Measurements from ENCODE around the gene GRPEL2. TPM values are rescaled to one million over a fixed set of nuclear protein-coding genes. Genes with fewer than 3 reads are reported as not detected.

GRPEL2 gene
- total RNA-seq, 1 experiment from 2014 or later, result 47.3 TPM

DNA sequence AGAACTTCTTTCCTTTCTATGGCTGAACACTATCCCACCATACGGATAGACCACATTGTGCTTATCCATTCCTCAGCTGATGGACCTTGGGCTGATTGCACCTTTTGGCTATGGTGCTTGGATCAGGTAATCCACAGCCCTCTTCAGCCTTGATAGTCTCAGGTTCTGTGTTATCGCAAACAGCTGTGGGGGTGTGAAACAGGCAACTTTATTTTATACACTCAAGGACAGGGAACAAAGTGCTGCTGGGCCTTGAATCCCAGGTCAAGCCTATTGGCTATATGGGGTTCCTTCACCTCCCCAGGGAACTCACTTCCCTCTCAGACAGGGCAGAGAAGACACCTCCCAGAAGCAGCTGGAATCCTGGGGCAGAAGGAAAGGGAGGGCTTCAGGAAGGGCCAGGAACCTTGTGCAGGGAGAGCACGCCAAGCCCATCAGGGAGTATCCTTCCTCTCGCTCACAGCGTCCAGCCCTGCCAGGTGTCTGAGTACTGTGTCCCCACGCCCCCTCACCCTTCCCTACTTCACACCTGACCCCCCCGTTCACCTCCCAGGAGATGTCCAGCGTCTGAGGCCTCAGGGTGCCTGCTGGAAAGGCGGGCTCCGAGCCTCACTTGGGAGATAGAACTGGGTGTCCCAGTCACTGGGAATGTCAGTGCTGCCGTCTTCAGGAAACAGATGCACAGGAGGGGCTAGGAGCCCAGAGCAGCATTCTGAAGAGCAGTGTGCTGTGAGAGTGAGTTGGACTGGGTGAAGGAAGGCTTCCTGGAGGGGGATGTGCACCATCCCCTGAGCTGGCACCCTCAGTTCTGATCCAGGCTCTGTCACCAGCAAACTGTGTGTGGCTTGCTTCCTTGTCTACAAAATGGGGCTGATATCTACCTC is 40.9 kb upstream of the GRPEL2 start:
- H3K27me3 Mint-ChIP-seq (ENCODE audit: low read depth), result no peaks in the 10 kb centered on the region
- Histone ChIP-seq H2BK120ac (ENCODE audit: low read depth, low read length, poor library complexity, severe bottlenecking) (no peak overlapping the region), H2AK5ac (ENCODE audit: insufficient read length, low read length) (no peak overlapping the region), H3K18ac (ENCODE audit: insufficient read length, low read depth, low read length) (no peak overlapping the region), H3K14ac (ENCODE audit: insufficient read depth, low read length) (no peak overlapping the region), H3K9me3 (ENCODE audit: control insufficient read depth, low read depth, low read length) (no peaks in the 10 kb centered on the region), H2BK5ac (ENCODE audit: insufficient read length, low read length) (no peak overlapping the region), H4K8ac (replicated peaks; ENCODE audit: insufficient read length, low read depth, low read length) (no peak overlapping the region), H2BK15ac (ENCODE audit: low read depth, low read length) (no peak overlapping the region), H2BK20ac (ENCODE audit: low read depth, low read length, poor library complexity, severe bottlenecking) (no peak overlapping the region), H3K27me3 (ENCODE audit: insufficient read depth, low read length) (no peaks in the 10 kb centered on the region), H3K27ac (ENCODE audit: insufficient read length, low read depth, low read length) (no peak overlapping the region), H4K91ac (ENCODE audit: insufficient read length, low read depth, low read length) (no peak overlapping the region), H4K20me1 (ENCODE audit: control insufficient read depth, insufficient read depth, insufficient read length) (no peaks in the 10 kb centered on the region), H3K79me2 (ENCODE audit: insufficient read depth, low read length) (no peaks in the 10 kb centered on the region), H3K23ac (ENCODE audit: insufficient read length, low read depth, low read length) (no peak overlapping the region), H2AFZ (ENCODE audit: low read length) (no peak overlapping the region), H2BK12ac (ENCODE audit: insufficient read length, low read depth, low read length) (no peak overlapping the region), H3K9ac (ENCODE audit: extremely low read depth, insufficient read length, low read length) (no peak overlapping the region), H3K4me2 (ENCODE audit: insufficient read depth, insufficient read length, low read length) (no peak overlapping the region), H3K79me1 (ENCODE audit: insufficient read depth, low read depth, low read length, poor library complexity, severe bottlenecking) (no peaks in the 10 kb centered on the region), H3K23me2 (ENCODE audit: insufficient read length, low read depth, low read length, poor library complexity, severe bottlenecking) (no peaks in the 10 kb centered on the region), H3K4me1 (ENCODE audit: insufficient read depth, low read length) (no peaks in the 10 kb centered on the region), H4K5ac (ENCODE audit: insufficient read length, low read depth, low read length) (no peak overlapping the region), H3T11ph (ENCODE audit: low read length) (no peak overlapping the region), H3K4ac (ENCODE audit: low read depth, low read length) (no peak overlapping the region), H3K56ac (ENCODE audit: insufficient read length, low read depth, low read length) (no peak overlapping the region)
- no peaks in the 10 kb centered on the region for H3K36me3 Mint-ChIP-seq (ENCODE audit: insufficient read depth in 1 of 3, low read depth in 3 of 3)
- no peak overlapping the region for H3K4me3 Mint-ChIP-seq
- no peak for DNase-seq
- H3K9me3 Mint-ChIP-seq, result no peaks in the 10 kb centered on the region
- peak overlapping the region in 1 of 3 experiments; percentile 70; a peak in 2 of 7 replicates for H3K27ac Mint-ChIP-seq
- H3K4me1 Mint-ChIP-seq, result no peaks in the 10 kb centered on the region
- WGBS (ENCODE audit: extremely low coverage, insufficient read length, low lambda C conversion rate), result no CpG with 5 or more reads among the region's 11 CpGs
- TF ChIP-seq, protein P1, sequence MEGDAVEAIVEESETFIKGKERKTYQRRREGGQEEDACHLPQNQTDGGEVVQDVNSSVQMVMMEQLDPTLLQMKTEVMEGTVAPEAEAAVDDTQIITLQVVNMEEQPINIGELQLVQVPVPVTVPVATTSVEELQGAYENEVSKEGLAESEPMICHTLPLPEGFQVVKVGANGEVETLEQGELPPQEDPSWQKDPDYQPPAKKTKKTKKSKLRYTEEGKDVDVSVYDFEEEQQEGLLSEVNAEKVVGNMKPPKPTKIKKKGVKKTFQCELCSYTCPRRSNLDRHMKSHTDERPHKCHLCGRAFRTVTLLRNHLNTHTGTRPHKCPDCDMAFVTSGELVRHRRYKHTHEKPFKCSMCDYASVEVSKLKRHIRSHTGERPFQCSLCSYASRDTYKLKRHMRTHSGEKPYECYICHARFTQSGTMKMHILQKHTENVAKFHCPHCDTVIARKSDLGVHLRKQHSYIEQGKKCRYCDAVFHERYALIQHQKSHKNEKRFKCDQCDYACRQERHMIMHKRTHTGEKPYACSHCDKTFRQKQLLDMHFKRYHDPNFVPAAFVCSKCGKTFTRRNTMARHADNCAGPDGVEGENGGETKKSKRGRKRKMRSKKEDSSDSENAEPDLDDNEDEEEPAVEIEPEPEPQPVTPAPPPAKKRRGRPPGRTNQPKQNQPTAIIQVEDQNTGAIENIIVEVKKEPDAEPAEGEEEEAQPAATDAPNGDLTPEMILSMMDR (conservative IDR thresholded peaks at IDR 0.05), result no peak

Data from H9 (cell line).